Neural cell (in vitro differentiated cells): Measurements from ENCODE around the gene RAB18. TPM values are rescaled to one million over a fixed set of nuclear protein-coding genes. Genes with fewer than 3 reads are reported as not detected.

ENCODE experiments used
- H2AFZ ChIP-seq: fragments of 200-600, 300-800 bp; sonication (generic), shearing (Covaris generic); 2 replicates; pipeline ENCODE4 v1.6.0; 2014; ENCODE audit warnings: low read depth, mild to moderate bottlenecking, antibody characterized with exemption, low read length, moderate library complexity
- H3F3A ChIP-seq: fragments of 200-600 bp; shearing (Covaris generic); 2 replicates; pipeline ENCODE4 v1.6.1; 2016; ENCODE audit warnings: mild to moderate bottlenecking, moderate library complexity, mixed read lengths, antibody characterized with exemption, low read length; ENCODE audit not compliant: insufficient read depth, poor library complexity, severe bottlenecking
- H3K27ac ChIP-seq: fragments of 200-600, 300-800 bp; sonication (generic), shearing (Covaris generic); 2 replicates; pipeline ENCODE4 v1.5.1; 2014; ENCODE audit warnings: mild to moderate bottlenecking, low read length, moderate library complexity
- H3K27me3 ChIP-seq: fragments of 300-800, 200-600 bp; sonication (generic), shearing (Covaris generic); 2 replicates; pipeline ENCODE4 v1.6.0; 2014; ENCODE audit warnings: mild to moderate bottlenecking, low read depth, low read length, moderate library complexity; ENCODE audit not compliant: insufficient read depth
- H3K36me3 ChIP-seq: fragments of 300-800, 200-600 bp; sonication (generic), shearing (Covaris generic); 2 replicates; pipeline ENCODE4 v1.5.1; 2014; ENCODE audit warnings: mild to moderate bottlenecking, antibody characterized with exemption, low read length, moderate library complexity; ENCODE audit not compliant: insufficient read depth
- H3K4me2 ChIP-seq: fragments of 300-800, 200-600 bp; sonication (generic), shearing (Covaris generic); 2 replicates; pipeline ENCODE4 v1.6.0; 2014; ENCODE audit warnings: mild to moderate bottlenecking, low read length
- H3K4me3 ChIP-seq: fragments of 300-800, 200-600 bp; sonication (generic), shearing (Covaris generic); 2 replicates; pipeline ENCODE4 v1.5.1; 2014; ENCODE audit warnings: mild to moderate bottlenecking, low read length, moderate library complexity
- H3K79me2 ChIP-seq: fragments of 200-600 bp; shearing (Covaris generic); replicated peaks from 2 replicates; pipeline ENCODE4 v1.6.0; 2014; ENCODE audit warnings: mild to moderate bottlenecking, low read length, moderate library complexity; ENCODE audit not compliant: insufficient read depth
- H3K9ac ChIP-seq: fragments of 300-800, 200-600 bp; sonication (generic), shearing (Covaris generic); 2 replicates; pipeline ENCODE4 v1.6.1; 2016; ENCODE audit warnings: mild to moderate bottlenecking, low read length, mixed read lengths
- H3K9me2 ChIP-seq: fragments of 200-600 bp; shearing (Covaris generic); 2 replicates; pipeline ENCODE4 v1.6.1; 2016; ENCODE audit warnings: mild to moderate bottlenecking, low read length, mixed read lengths; ENCODE audit not compliant: insufficient read depth
- H3K9me3 ChIP-seq: fragments of 200-600, 300-800 bp; sonication (generic), shearing (Covaris generic); 2 replicates; pipeline ENCODE4 v1.6.1; 2016; ENCODE audit warnings: mild to moderate bottlenecking, mixed run types, low read length, moderate library complexity, mixed read lengths
- H4K20me1 ChIP-seq: fragments of 200-600 bp; shearing (Covaris generic); 2 replicates; pipeline ENCODE4 v1.6.1; 2016; ENCODE audit warnings: mild to moderate bottlenecking, mixed run types; ENCODE audit not compliant: insufficient read depth
- EP300 ChIP-seq: fragments of 450-650 bp; conservative IDR thresholded peaks from 2 replicates; pipeline ENCODE4 v1.6.1; 2014; ENCODE audit warnings: antibody characterized with exemption, mild to moderate bottlenecking, moderate library complexity; ENCODE audit not compliant: poor library complexity, severe bottlenecking
- EZH2 ChIP-seq: fragments of 200-600, 300-800 bp; shearing (Covaris generic), sonication (generic); IDR thresholded peaks from 2 replicates; pipeline ENCODE4 v1.6.1; 2014; ENCODE audit warnings: antibody characterized with exemption, low read length, borderline replicate concordance, mild to moderate bottlenecking; ENCODE audit not compliant: insufficient read depth, poor library complexity, severe bottlenecking
- MXI1 ChIP-seq: fragments of 450-650 bp; conservative IDR thresholded peaks from 2 replicates; pipeline ENCODE4 v1.6.1; 2014; ENCODE audit warnings: antibody characterized with exemption, mild to moderate bottlenecking; ENCODE audit not compliant: poor library complexity, severe bottlenecking
- POLR2AphosphoS5 ChIP-seq: IDR thresholded peaks from 2 replicates; pipeline ENCODE4 v1.6.1; 2012
- RAD21 ChIP-seq: fragments of 450-650 bp; conservative IDR thresholded peaks from 2 replicates; pipeline ENCODE4 v1.6.1; 2014; ENCODE audit warnings: antibody characterized with exemption, mild to moderate bottlenecking, moderate library complexity
- SMC3 ChIP-seq: fragments of 450-650 bp; conservative IDR thresholded peaks from 2 replicates; pipeline ENCODE4 v1.6.1; 2014; ENCODE audit warnings: antibody characterized with exemption, mild to moderate bottlenecking, moderate library complexity; ENCODE audit not compliant: poor library complexity
- TAF1 ChIP-seq: IDR thresholded peaks from 2 replicates; pipeline ENCODE4 v1.6.1; 2012; ENCODE audit warnings: low read depth
- polyA plus RNA-seq: library from polyadenylated mRNA; depleted of rRNA; stranded (reverse); fragments of >200 nt; gene quantifications from 2 replicates; pipeline ENCODE4 v1.2.3, GENCODE V29; 2014
- TF ChIP-seq, protein P1 (sequence below): IDR thresholded peaks from 2 replicates; pipeline ENCODE4 v1.6.1; 2012; ENCODE audit warnings: borderline replicate concordance
- TF ChIP-seq, protein P2 (sequence below): fragments of 450-650 bp; IDR thresholded peaks from 2 replicates; pipeline ENCODE4 v1.5.1; 2014; ENCODE audit warnings: antibody characterized with exemption, mild to moderate bottlenecking, moderate library complexity; ENCODE audit not compliant: poor library complexity, severe bottlenecking

RAB18 gene
- polyA plus RNA-seq, 1 donor from 2014 or later = 122 TPM

DNA sequence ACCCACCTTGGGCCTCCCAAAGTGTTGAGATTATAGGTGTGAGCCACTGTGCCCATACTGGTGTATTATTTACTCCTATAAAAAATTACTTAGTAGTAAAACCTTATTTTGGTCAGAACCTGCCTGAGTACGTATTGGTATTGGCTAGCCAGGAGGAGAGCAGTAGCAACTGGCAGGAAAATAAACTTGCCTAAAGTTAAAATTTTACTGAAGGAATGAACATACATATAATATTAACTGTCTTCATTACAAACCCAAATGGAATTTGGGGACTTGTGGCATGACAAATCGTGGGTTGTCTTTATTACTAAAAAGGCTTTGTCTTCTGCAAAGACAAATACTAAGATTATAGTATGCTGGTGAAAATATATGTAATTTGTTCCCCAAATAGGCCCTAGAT, 8.4 kb downstream of the RAB18 start:
- Histone ChIP-seq H3K27ac (no peak overlapping the region), H3K9me3 (no peaks in the 10 kb centered on the region), H3F3A (no peaks in the 10 kb centered on the region), H3K4me3 (no peak overlapping the region), H4K20me1 (no peaks in the 10 kb centered on the region), H3K4me2 (no peak overlapping the region), H2AFZ (no peak overlapping the region), H3K27me3 (no peaks in the 10 kb centered on the region), H3K9me2 (no peaks in the 10 kb centered on the region), H3K79me2 (peaks cover 35% of the 10 kb centered on the region), H3K36me3 (no peaks in the 10 kb centered on the region), H3K9ac (no peak overlapping the region)
- TF ChIP-seq TAF1 (no peak), SMC3 (no peak), EP300 (no peak), MXI1 (no peak), POLR2AphosphoS5 (no peak), RAD21 (no peak)
- TF ChIP-seq, protein P1, sequence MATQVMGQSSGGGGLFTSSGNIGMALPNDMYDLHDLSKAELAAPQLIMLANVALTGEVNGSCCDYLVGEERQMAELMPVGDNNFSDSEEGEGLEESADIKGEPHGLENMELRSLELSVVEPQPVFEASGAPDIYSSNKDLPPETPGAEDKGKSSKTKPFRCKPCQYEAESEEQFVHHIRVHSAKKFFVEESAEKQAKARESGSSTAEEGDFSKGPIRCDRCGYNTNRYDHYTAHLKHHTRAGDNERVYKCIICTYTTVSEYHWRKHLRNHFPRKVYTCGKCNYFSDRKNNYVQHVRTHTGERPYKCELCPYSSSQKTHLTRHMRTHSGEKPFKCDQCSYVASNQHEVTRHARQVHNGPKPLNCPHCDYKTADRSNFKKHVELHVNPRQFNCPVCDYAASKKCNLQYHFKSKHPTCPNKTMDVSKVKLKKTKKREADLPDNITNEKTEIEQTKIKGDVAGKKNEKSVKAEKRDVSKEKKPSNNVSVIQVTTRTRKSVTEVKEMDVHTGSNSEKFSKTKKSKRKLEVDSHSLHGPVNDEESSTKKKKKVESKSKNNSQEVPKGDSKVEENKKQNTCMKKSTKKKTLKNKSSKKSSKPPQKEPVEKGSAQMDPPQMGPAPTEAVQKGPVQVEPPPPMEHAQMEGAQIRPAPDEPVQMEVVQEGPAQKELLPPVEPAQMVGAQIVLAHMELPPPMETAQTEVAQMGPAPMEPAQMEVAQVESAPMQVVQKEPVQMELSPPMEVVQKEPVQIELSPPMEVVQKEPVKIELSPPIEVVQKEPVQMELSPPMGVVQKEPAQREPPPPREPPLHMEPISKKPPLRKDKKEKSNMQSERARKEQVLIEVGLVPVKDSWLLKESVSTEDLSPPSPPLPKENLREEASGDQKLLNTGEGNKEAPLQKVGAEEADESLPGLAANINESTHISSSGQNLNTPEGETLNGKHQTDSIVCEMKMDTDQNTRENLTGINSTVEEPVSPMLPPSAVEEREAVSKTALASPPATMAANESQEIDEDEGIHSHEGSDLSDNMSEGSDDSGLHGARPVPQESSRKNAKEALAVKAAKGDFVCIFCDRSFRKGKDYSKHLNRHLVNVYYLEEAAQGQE = no peak

DNA sequence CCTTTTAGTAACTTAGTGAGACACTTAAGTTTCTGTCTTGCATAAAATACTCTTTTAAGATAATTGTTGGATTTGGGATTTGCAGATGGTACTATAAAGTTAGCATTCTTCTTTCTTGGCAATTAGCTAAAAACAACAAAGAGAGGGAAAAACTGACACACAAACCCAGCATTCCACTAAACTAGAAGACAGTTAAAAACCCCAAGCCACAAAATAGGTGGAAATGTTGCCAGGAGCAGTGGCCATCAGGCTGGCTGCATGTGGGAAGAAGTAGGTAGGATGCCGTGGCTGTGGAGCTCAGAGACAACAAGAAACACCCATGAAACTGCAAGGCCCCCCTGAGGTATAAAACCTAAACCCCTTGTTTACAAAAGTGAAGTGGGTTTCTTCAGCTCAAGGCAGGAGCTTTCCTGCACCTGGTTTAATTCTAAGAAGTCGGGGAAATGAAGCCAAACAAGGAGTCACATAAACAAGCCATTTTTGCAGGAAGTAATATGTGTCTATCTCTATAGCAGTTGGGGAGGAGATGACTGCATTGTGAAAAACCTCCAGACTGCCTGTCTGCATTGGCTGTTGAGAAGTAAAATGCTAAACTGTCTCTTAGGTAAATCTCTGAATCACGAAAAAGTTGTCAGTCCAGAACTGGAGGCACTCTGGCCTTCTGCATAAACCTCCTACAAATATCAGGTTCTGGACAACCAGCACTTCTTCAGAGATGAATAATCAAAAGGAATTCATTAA, 9.5 kb downstream of the RAB18 start:
- no peaks in the 10 kb centered on the region for H4K20me1 ChIP-seq

More for the DNA sequence above, 9.5 kb downstream of the RAB18 start:
- Histone ChIP-seq H3F3A (no peaks in the 10 kb centered on the region), H3K9me2 (no peaks in the 10 kb centered on the region), H3K4me2 (no peak overlapping the region), H3K9ac (no peak overlapping the region), H2AFZ (no peak overlapping the region), H3K27me3 (no peaks in the 10 kb centered on the region), H3K79me2 (peaks cover 35% of the 10 kb centered on the region), H3K27ac (no peak overlapping the region), H3K36me3 (no peaks in the 10 kb centered on the region), H3K4me3 (no peak overlapping the region), H3K9me3 (no peaks in the 10 kb centered on the region)
- TF ChIP-seq TAF1 (no peak), EZH2 (no peak), MXI1 (no peak), POLR2AphosphoS5 (no peak), SMC3 (no peak), EP300 (no peak), RAD21 (no peak)
- TF ChIP-seq, protein P1 = no peak
- TF ChIP-seq, protein P2, sequence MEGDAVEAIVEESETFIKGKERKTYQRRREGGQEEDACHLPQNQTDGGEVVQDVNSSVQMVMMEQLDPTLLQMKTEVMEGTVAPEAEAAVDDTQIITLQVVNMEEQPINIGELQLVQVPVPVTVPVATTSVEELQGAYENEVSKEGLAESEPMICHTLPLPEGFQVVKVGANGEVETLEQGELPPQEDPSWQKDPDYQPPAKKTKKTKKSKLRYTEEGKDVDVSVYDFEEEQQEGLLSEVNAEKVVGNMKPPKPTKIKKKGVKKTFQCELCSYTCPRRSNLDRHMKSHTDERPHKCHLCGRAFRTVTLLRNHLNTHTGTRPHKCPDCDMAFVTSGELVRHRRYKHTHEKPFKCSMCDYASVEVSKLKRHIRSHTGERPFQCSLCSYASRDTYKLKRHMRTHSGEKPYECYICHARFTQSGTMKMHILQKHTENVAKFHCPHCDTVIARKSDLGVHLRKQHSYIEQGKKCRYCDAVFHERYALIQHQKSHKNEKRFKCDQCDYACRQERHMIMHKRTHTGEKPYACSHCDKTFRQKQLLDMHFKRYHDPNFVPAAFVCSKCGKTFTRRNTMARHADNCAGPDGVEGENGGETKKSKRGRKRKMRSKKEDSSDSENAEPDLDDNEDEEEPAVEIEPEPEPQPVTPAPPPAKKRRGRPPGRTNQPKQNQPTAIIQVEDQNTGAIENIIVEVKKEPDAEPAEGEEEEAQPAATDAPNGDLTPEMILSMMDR = no peak
